H1 (cell line): ENCODE results near the gene SLC25A28. TPM values are rescaled to one million over a fixed set of nuclear protein-coding genes. Genes with fewer than 3 reads are reported as not detected.
A peak's percentile ranks its signal among the peaks of the same experiment; 100 is the strongest.

Experiments
- CTCF ChIA-PET: fragments of 300-600 bp; sonication (Branson Sonifier 250); formaldehyde crosslinking; loops from one replicate; lab custom pipeline; 2021; ENCODE audit not compliant: partially characterized antibody; lab: Charles Lee
- POLR2A ChIA-PET: fragments of 300-600 bp; sonication (Branson Sonifier 250); formaldehyde crosslinking; loops from one replicate; lab custom pipeline; 2021; ENCODE audit warnings: inconsistent platforms; ENCODE audit not compliant: partially characterized antibody; lab: Charles Lee
- DNase-seq, 2 experiments: peaks; one replicate each; pipeline versions ENCODE4 v3.0.0 to v3.0.0-alpha.2; 2010 to 2022; ENCODE audit warnings: low spot score in 2 of 2, low read depth in 1 of 2, mixed read lengths in 1 of 2
- FAIRE-seq: peaks from 2 replicates; lab custom pipeline; 2011; peaks lifted over from hg19 to GRCh38; lab: Jason Lieb, UNC
- H2AFZ ChIP-seq: 2 replicates; pipeline ENCODE4 v1.8.1; 2012; ENCODE audit warnings: low read length, inconsistent platforms
- H2AK5ac ChIP-seq: 2 replicates; pipeline ENCODE4 v1.6.1; 2013; ENCODE audit warnings: low read depth, low read length
- H2BK120ac ChIP-seq: replicated peaks from 2 replicates; pipeline ENCODE3; 2013; ENCODE audit warnings: low read depth, low read length, inconsistent platforms
- H2BK12ac ChIP-seq: 2 replicates; pipeline ENCODE4 v1.6.1; 2013; ENCODE audit warnings: low read depth, low read length
- H2BK15ac ChIP-seq: 2 replicates; pipeline ENCODE4 v1.6.1; 2013; ENCODE audit warnings: low read length
- H2BK20ac ChIP-seq: 2 replicates; pipeline ENCODE4 v1.6.1; 2013; ENCODE audit warnings: low read length
- H2BK5ac ChIP-seq: 2 replicates; pipeline ENCODE4 v1.6.1; 2013; ENCODE audit warnings: low read depth, low read length
- H3K14ac ChIP-seq: 2 replicates; pipeline ENCODE4 v1.6.1; 2013; ENCODE audit warnings: inconsistent platforms; ENCODE audit not compliant: insufficient read length
- H3K18ac ChIP-seq: 2 replicates; pipeline ENCODE4 v1.6.1; 2013; ENCODE audit warnings: low read length; ENCODE audit errors: extremely low read depth
- H3K23ac ChIP-seq: 2 replicates; pipeline ENCODE4 v1.6.1; 2013; ENCODE audit warnings: inconsistent platforms; ENCODE audit not compliant: insufficient read length
- H3K23me2 ChIP-seq: 2 replicates; pipeline ENCODE4 v1.6.1; 2013; ENCODE audit warnings: low read depth, low read length
- H3K27ac ChIP-seq: 2 replicates; pipeline ENCODE4 v1.6.1; 2011; ENCODE audit warnings: low read depth, low read length, inconsistent platforms
- H3K27me3 ChIP-seq, 4 experiments: replicated peaks in 1 of 4; 1 replicate in 1 of 4; 2 replicates in 3 of 4; pipeline versions ENCODE4 v1.6.1 to v1.8.1; 2011 to 2013; ENCODE audit warnings: low read length in 3 of 4, mild to moderate bottlenecking in 3 of 4, inconsistent platforms in 2 of 4, mixed read lengths in 2 of 4, moderate library complexity in 1 of 4; ENCODE audit not compliant: control insufficient read depth in 3 of 4, insufficient read depth in 3 of 4; ENCODE audit errors: extremely low read depth in 1 of 4
- H3K36me3 ChIP-seq, 4 experiments: 2 replicates each; pipeline versions ENCODE4 v1.6.1 to v1.8.1; 2011 to 2013; ENCODE audit warnings: mild to moderate bottlenecking in 4 of 4, low read length in 3 of 4, moderate library complexity in 2 of 4, control low read depth in 1 of 4, inconsistent platforms in 1 of 4; ENCODE audit not compliant: insufficient read depth in 4 of 4, control insufficient read depth in 2 of 4
- H3K4ac ChIP-seq: replicated peaks from 2 replicates; pipeline ENCODE3; 2013; ENCODE audit warnings: low read length, low read depth, mixed read lengths, inconsistent platforms; ENCODE audit not compliant: insufficient read length
- H3K4me1 ChIP-seq, 4 experiments: replicated peaks in 1 of 4; 1 replicate in 1 of 4; 2 replicates in 3 of 4; pipeline versions ENCODE4 v1.6.1 to v1.8.1; 2011 to 2013; ENCODE audit warnings: low read length in 3 of 4, inconsistent platforms in 2 of 4, mixed read lengths in 1 of 4; ENCODE audit not compliant: insufficient read depth in 4 of 4, control insufficient read depth in 3 of 4
- H3K4me2 ChIP-seq, 2 experiments: 2 replicates each; pipeline versions ENCODE4 v1.6.1 to v1.8.1; 2011 to 2013; ENCODE audit warnings: low read depth in 2 of 2, low read length in 2 of 2, control low read depth in 1 of 2, inconsistent platforms in 1 of 2, mild to moderate bottlenecking in 1 of 2; ENCODE audit not compliant: insufficient read depth in 1 of 2
- H3K4me3 ChIP-seq, 4 experiments: fragments of 200-600, 300-600 bp in 1 of 4; sonication (generic), shearing (Covaris generic), sonication (Bioruptor Twin) in 1 of 4; 2 replicates each; pipeline versions ENCODE4 v1.5.1 to v1.8.1; 2011 to 2016; ENCODE audit warnings: low read length in 4 of 4, low read depth in 3 of 4, control low read depth in 2 of 4, inconsistent platforms in 2 of 4, mild to moderate bottlenecking in 2 of 4, mixed read lengths in 1 of 4, moderate library complexity in 1 of 4; ENCODE audit not compliant: insufficient read depth in 2 of 4; ENCODE audit errors: extremely low read depth in 1 of 4
- H3K56ac ChIP-seq: replicated peaks from 2 replicates; pipeline ENCODE3; 2013; ENCODE audit warnings: low read depth, mild to moderate bottlenecking, mixed read lengths, low read length, inconsistent platforms; ENCODE audit not compliant: insufficient read length
- H3K79me1 ChIP-seq: 2 replicates; pipeline ENCODE4 v1.6.1; 2013; ENCODE audit warnings: low read depth, low read length, control low read depth
- H3K79me2 ChIP-seq, 2 experiments: 2 replicates each; pipeline versions ENCODE4 v1.6.1 to v1.8.1; 2012 to 2013; ENCODE audit warnings: low read length in 2 of 2, mild to moderate bottlenecking in 2 of 2, inconsistent platforms in 1 of 2; ENCODE audit not compliant: insufficient read depth in 2 of 2, control insufficient read depth in 1 of 2
- H3K9ac ChIP-seq, 4 experiments: replicated peaks in 1 of 4; 1 replicate in 1 of 4; 2 replicates in 3 of 4; pipeline versions ENCODE4 v1.6.1 to v1.8.1; 2011 to 2013; ENCODE audit warnings: low read depth in 3 of 4, low read length in 3 of 4, control low read depth in 2 of 4, mild to moderate bottlenecking in 2 of 4, moderate library complexity in 2 of 4, inconsistent platforms in 1 of 4; ENCODE audit errors: extremely low read depth in 1 of 4
- H3K9me3 ChIP-seq, 2 experiments: 2 replicates each; pipeline versions ENCODE4 v1.6.1 to v1.8.1; 2012 to 2013; ENCODE audit warnings: mild to moderate bottlenecking in 2 of 2, moderate library complexity in 2 of 2, control low read depth in 1 of 2, inconsistent platforms in 1 of 2, low read depth in 1 of 2, low read length in 1 of 2, mixed read lengths in 1 of 2; ENCODE audit not compliant: insufficient read depth in 2 of 2
- H4K20me1 ChIP-seq, 2 experiments: replicated peaks in 1 of 2; 2 replicates each; pipeline versions ENCODE3 to v1.8.1; 2011 to 2013; ENCODE audit warnings: inconsistent platforms in 2 of 2, low read length in 2 of 2, mild to moderate bottlenecking in 1 of 2; ENCODE audit not compliant: insufficient read depth in 2 of 2, control insufficient read depth in 1 of 2
- H4K5ac ChIP-seq: 2 replicates; pipeline ENCODE4 v1.6.1; 2013; ENCODE audit warnings: low read length, low read depth, mixed read lengths, inconsistent platforms; ENCODE audit not compliant: insufficient read length
- H4K8ac ChIP-seq: 2 replicates; pipeline ENCODE4 v1.8.0; 2013; ENCODE audit warnings: mild to moderate bottlenecking, moderate library complexity, low read length, inconsistent platforms; ENCODE audit not compliant: insufficient read depth; ENCODE audit errors: extremely low read depth
- H4K91ac ChIP-seq: replicated peaks from 2 replicates; pipeline ENCODE3; 2013; ENCODE audit warnings: low read length, mixed read lengths, inconsistent platforms; ENCODE audit not compliant: insufficient read length
- EGR1 ChIP-seq: IDR thresholded peaks from 2 replicates; pipeline ENCODE4 v1.6.1; 2011; ENCODE audit warnings: low read depth, low read length, borderline replicate concordance
- EP300 ChIP-seq, 2 experiments: IDR thresholded peaks; 1 replicate in 1 of 2; 2 replicates in 1 of 2; pipeline ENCODE4 v1.6.1; 2011 to 2012; ENCODE audit warnings: low read depth in 2 of 2, low read length in 2 of 2, mild to moderate bottlenecking in 2 of 2, borderline replicate concordance in 1 of 2, inconsistent platforms in 1 of 2, moderate library complexity in 1 of 2
- JUN ChIP-seq: IDR thresholded peaks from 2 replicates; pipeline ENCODE4 v1.6.1; 2011; ENCODE audit warnings: low read depth, mild to moderate bottlenecking, improper control_type of control experiment, low read length
- KDM4A ChIP-seq: IDR thresholded peaks from one replicate; pipeline ENCODE4 v1.7.1; 2012; ENCODE audit warnings: low read depth, mild to moderate bottlenecking, moderate library complexity, low read length, inconsistent platforms; ENCODE audit not compliant: severe bottlenecking
- MAFK ChIP-seq: IDR thresholded peaks from 2 replicates; pipeline ENCODE4 v1.6.1; 2012; ENCODE audit warnings: low read depth, mild to moderate bottlenecking, improper control_type of control experiment, low read length
- NRF1 ChIP-seq: IDR thresholded peaks from 2 replicates; pipeline ENCODE4 v1.6.1; 2011; ENCODE audit warnings: mild to moderate bottlenecking, low read depth, low read length, improper control_type of control experiment
- POLR2A ChIP-seq, 2 experiments: IDR thresholded peaks; 1 replicate in 1 of 2; 2 replicates in 1 of 2; pipeline ENCODE4 v1.6.1; 2011; ENCODE audit warnings: low read depth in 2 of 2, low read length in 2 of 2, mild to moderate bottlenecking in 2 of 2; ENCODE audit errors: control extremely low read depth in 1 of 2
- POLR2AphosphoS5 ChIP-seq: IDR thresholded peaks from 2 replicates; pipeline ENCODE4 v1.6.1; 2011; ENCODE audit warnings: low read depth, low read length
- RNF2 ChIP-seq: fragments of 200-900, 300-1000 bp; sonication (generic); IDR thresholded peaks from 2 replicates; pipeline ENCODE4 v1.7.1; 2016; ENCODE audit warnings: borderline replicate concordance, low read depth, mild to moderate bottlenecking, antibody characterized with exemption, low read length; ENCODE audit not compliant: poor library complexity, severe bottlenecking; ENCODE audit errors: missing control alignments
- SP2 ChIP-seq: IDR thresholded peaks from 2 replicates; pipeline ENCODE4 v1.6.1; 2012; ENCODE audit warnings: mild to moderate bottlenecking, low read length, inconsistent platforms
- TEAD4 ChIP-seq: IDR thresholded peaks from 2 replicates; pipeline ENCODE4 v1.6.1; 2012; ENCODE audit warnings: low read depth, low read length, inconsistent platforms, mixed read lengths
- WGBS, 2 experiments: shearing (Covaris generic) in 1 of 2; methylation state at CpG; one replicate each; pipeline versions ENCODE4 v1.1.6 to v1.1.7; 2013 to 2015; ENCODE audit warnings: low lambda C conversion rate in 2 of 2, mixed read lengths in 2 of 2, inconsistent platforms in 1 of 2, low coverage in 1 of 2, missing lambda C conversion rate in 1 of 2; ENCODE audit not compliant: insufficient replicate concordance in 2 of 2, insufficient coverage in 1 of 2, insufficient read length in 1 of 2; ENCODE audit errors: extremely low coverage in 1 of 2, missing lambda C conversion rate in 1 of 2; 5-methylcytosine and 5-hydroxymethylcytosine counted together
- polyA plus RNA-seq, 7 experiments: library from polyadenylated mRNA; depleted of rRNA in 3 of 7; stranded (reverse) in 5 of 7; unstranded in 2 of 7; fragments of >200 nt in 5 of 7; fragments of 200-250 nt in 2 of 7; gene quantifications; 1 replicate in 5 of 7; 2 replicates in 1 of 7; 4 replicates in 1 of 7; pipeline versions ENCODE4 v1.2.1 to v1.2.3, GENCODE V29; 2011 to 2013; ENCODE audit warnings: missing spikeins in 2 of 7, mixed read lengths in 2 of 7
- total RNA-seq: library from RNA; stranded (reverse); fragmentation: NEBNext Ultra II Directional; extraction: Animal tissue kit (Norgen Biotek cat#: 25700); gene quantifications from 2 replicates; pipeline ENCODE4 v1.2.1, GENCODE V29; 2021

The SLC25A28 gene
- total and polyA plus RNA-seq, 2 of the 8 experiments (the other 6 are each of a cell fraction or from before 2014, with no cell fraction given), result 17.2 to 18.5 TPM

DNA sequence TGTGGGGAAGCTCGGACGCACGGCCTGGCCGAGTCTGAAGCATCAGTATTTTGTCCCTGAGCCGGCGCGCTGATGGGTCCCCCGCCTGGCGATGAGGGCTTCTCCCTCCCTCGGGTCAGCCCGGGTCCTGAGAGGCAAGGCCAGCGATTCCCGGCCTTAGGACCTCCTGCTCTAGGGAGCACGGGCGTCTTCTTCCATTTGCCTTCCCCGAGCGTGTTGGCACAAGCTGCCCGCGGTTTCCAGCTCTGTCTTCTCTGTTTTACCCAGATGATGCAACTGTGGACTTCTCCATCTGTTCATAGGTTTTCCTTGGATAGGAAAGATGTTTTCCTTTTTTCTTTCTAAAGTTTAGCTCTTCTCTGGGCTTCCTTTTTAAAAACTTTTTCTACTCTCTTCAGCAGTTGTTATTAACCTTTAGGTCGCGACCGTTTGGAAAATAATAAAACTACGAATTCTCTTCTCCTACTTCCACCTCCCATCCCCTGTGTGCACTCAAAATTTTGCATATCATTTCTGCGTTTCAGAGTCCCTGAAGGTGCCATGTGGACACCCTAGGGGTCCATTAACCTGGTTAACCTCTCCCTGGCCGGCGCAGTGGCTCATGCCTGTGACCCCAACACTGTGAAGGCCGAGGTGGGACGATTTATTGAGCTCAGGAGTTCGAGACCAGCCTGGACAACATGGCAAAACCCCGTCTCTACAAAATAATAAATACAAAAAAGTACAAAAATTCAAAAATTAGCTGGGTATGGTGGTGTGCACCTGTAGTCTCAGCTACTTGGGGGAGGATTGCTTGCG, 1.4 kb upstream of the SLC25A28 start:
- H3K23ac ChIP-seq, result no peak overlapping the region
- peaks cover 0 to 6% (median 3%) of the 10 kb centered on the region in 4 experiments; a peak in 6 of 7 replicates for H3K4me1 ChIP-seq
- H3K9ac ChIP-seq, result peak overlapping the region; percentile 81 to 93 (median 84)
- peaks cover 8% of the 10 kb centered on the region; the same call in 1 of the 2 replicates for H3K23me2 ChIP-seq
- H3K56ac ChIP-seq, result peak overlapping the region; percentile 62
- no peak overlapping the region for H2AK5ac ChIP-seq
- H4K8ac ChIP-seq, result peak overlapping the region; percentile 97; the same call in 1 of the 2 replicates
- H2AFZ ChIP-seq, result peak overlapping the region; percentile 24
- no peak overlapping the region for H2BK120ac ChIP-seq
- no peak overlapping the region for H2BK20ac ChIP-seq
- POLR2A ChIA-PET, result interaction anchor here (0.6 to 4.9 kb wide), 14 partner anchors 9 to 191 kb away, joined by 3 to 30 read pairs (median 4); partner anchors contain the start of genes ENTPD7 and GOT1
- peaks cover 0 to 16% of the 10 kb centered on the region in 2 experiments; a peak in 2 of 4 replicates for H3K79me2 ChIP-seq
- no peaks in the 10 kb centered on the region; the same call in 1 of the 2 replicates for H3K79me1 ChIP-seq
- DNase-seq (no peak), FAIRE-seq (no peak)
- H2BK12ac ChIP-seq, result no peak overlapping the region; the same call in 1 of the 2 replicates
- WGBS, 2 experiments, result 15% methylated on average over 31 of the region's 31 CpGs; no CpG with 5 or more reads in 1 of the 2 experiments
- peak overlapping the region; percentile 15 for H4K5ac ChIP-seq
- no peak overlapping the region for H3K14ac ChIP-seq
- no peaks in the 10 kb centered on the region for H3K27me3 ChIP-seq
- H3K4ac ChIP-seq, result no peak overlapping the region
- peak overlapping the region; percentile 62 to 76 (median 70) for H3K4me3 ChIP-seq
- H3K18ac ChIP-seq, result peak overlapping the region; percentile 81; the same call in 1 of the 2 replicates
- no peak overlapping the region for H2BK15ac ChIP-seq
- H3K36me3 ChIP-seq, result no peaks in the 10 kb centered on the region; a peak in 1 of 8 replicates
- peak overlapping the region; percentile 72 for H3K27ac ChIP-seq
- H4K20me1 ChIP-seq, result no peaks in the 10 kb centered on the region
- H2BK5ac ChIP-seq, result peak overlapping the region; percentile 82
- H4K91ac ChIP-seq, result peak overlapping the region; percentile 49
- H3K4me2 ChIP-seq, result peak overlapping the region; percentile 75 to 76
- H3K9me3 ChIP-seq, result no peaks in the 10 kb centered on the region
- CTCF ChIA-PET, result interaction anchor here (0.6 to 17.7 kb wide), 6 partner anchors 10 to 187 kb away, joined by 3 to 323 read pairs (median 8); partner anchors contain the start of gene ENTPD7
- TF ChIP-seq POLR2A (IDR thresholded peaks at IDR 0.05; ENCODE audit: control extremely low read depth in 1 of 2, low read depth in 2 of 2, low read length in 2 of 2) (peak; percentile 6 to 40; a peak in 1 of 3 replicates), TEAD4 (no peak), KDM4A (peak; percentile 41), RNF2 (no peak), EGR1 (no peak), JUN (no peak), MAFK (no peak), SP2 (no peak), NRF1 (no peak), EP300 (IDR thresholded peaks at IDR 0.05; ENCODE audit: borderline replicate concordance in 1 of 2, low read depth in 2 of 2, low read length in 2 of 2) (no peak), POLR2AphosphoS5 (0 out of 2 replicates have a peak, but pooled peaks have one; percentile 6)
